SK-N-SH treated with all-trans-retinoic acid at 6 μM for 48 hours (cell line): Measurements from ENCODE around the gene SEMA7A.

ENCODE experiments used
- ATAC-seq: fragments of 200-7000 bp; cut with Tn5 transposase; 3 replicates; pipeline ENCODE4 v1.9.1; 2020; ENCODE audit warnings: mild to moderate bottlenecking, moderate library complexity
- ARNTL ChIP-seq: fragments of 450-650 bp; formaldehyde crosslinking; IDR thresholded peaks from 2 replicates; pipeline ENCODE4 v1.5.0; 2020; ENCODE audit warnings: low read depth, mild to moderate bottlenecking, moderate library complexity, borderline replicate concordance
- BACH2 ChIP-seq: fragments of 250-450 bp; sonication (Bioruptor Pico); IDR thresholded peaks from 2 replicates; pipeline ENCODE4 v1.9.0; 2021; ENCODE audit warnings: mild to moderate bottlenecking, borderline replicate concordance
- CSDC2 ChIP-seq: fragments of 250-450 bp; sonication (Bioruptor Pico); IDR thresholded peaks from 2 replicates; pipeline ENCODE4 v1.5.0; 2020; ENCODE audit warnings: mild to moderate bottlenecking, moderate library complexity
- ESRRG ChIP-seq: fragments of 250-450 bp; sonication (Bioruptor Pico); IDR thresholded peaks from 2 replicates; pipeline ENCODE4 v1.6.1; 2021; ENCODE audit warnings: mild to moderate bottlenecking
- GLIS3 ChIP-seq: fragments of 250-450 bp; sonication (Bioruptor Pico); IDR thresholded peaks from 2 replicates; pipeline ENCODE4 v1.5.0; 2020; ENCODE audit warnings: mild to moderate bottlenecking, moderate library complexity
- ISL1 ChIP-seq: fragments of 250-450 bp; sonication (Bioruptor Pico); IDR thresholded peaks from 2 replicates; pipeline ENCODE4 v2.1.2; 2022; ENCODE audit warnings: mild to moderate bottlenecking, moderate library complexity
- OSR1 ChIP-seq: fragments of 250-450 bp; sonication (Bioruptor Pico); IDR thresholded peaks from 2 replicates; pipeline ENCODE4 v1.8.0; 2022; ENCODE audit warnings: moderate library complexity, mild to moderate bottlenecking, inconsistent platforms
- PPARA ChIP-seq: fragments of 250-450 bp; sonication (Bioruptor Pico); IDR thresholded peaks from 2 replicates; pipeline ENCODE4 v1.5.0; 2020; ENCODE audit warnings: mild to moderate bottlenecking, borderline replicate concordance
- SNAI2 ChIP-seq: fragments of 250-450 bp; sonication (Bioruptor Pico); IDR thresholded peaks from 2 replicates; pipeline ENCODE4 v1.5.0; 2020; ENCODE audit warnings: mild to moderate bottlenecking, moderate library complexity
- TOX ChIP-seq: fragments of 250-450 bp; sonication (Bioruptor Pico); IDR thresholded peaks from 2 replicates; pipeline ENCODE4 v1.8.0; 2021; ENCODE audit warnings: mild to moderate bottlenecking, moderate library complexity, borderline replicate concordance
- ZC3H10 ChIP-seq: fragments of 250-450 bp; sonication (Bioruptor Pico); IDR thresholded peaks from 2 replicates; pipeline ENCODE4 v1.5.1; 2021; ENCODE audit warnings: mild to moderate bottlenecking, moderate library complexity
- ZFP3 ChIP-seq: fragments of 250-450 bp; sonication (Bioruptor Pico); IDR thresholded peaks from 2 replicates; pipeline ENCODE4 v1.5.0; 2020; ENCODE audit warnings: mild to moderate bottlenecking, moderate library complexity
- ZFP30 ChIP-seq: fragments of 450-650 bp; formaldehyde crosslinking; IDR thresholded peaks from 2 replicates; pipeline ENCODE4 v1.5.0; 2022; ENCODE audit warnings: mild to moderate bottlenecking, moderate library complexity
- ZNF565 ChIP-seq: fragments of 450-650 bp; formaldehyde crosslinking; conservative IDR thresholded peaks from 2 replicates; pipeline ENCODE4 v1.5.0; 2020; ENCODE audit warnings: low read depth, mild to moderate bottlenecking, moderate library complexity
- ZNF70 ChIP-seq: fragments of 450-650 bp; formaldehyde crosslinking; IDR thresholded peaks from 2 replicates; pipeline ENCODE4 v1.5.0; 2020; ENCODE audit warnings: mild to moderate bottlenecking, moderate library complexity
- ZNF8 ChIP-seq: fragments of 450-650 bp; formaldehyde crosslinking; IDR thresholded peaks from 2 replicates; pipeline ENCODE4 v1.5.0; 2020; ENCODE audit warnings: mild to moderate bottlenecking, moderate library complexity
- TF ChIP-seq, protein P1 (sequence below): fragments of 250-450 bp; sonication (Bioruptor Pico); IDR thresholded peaks from 2 replicates; pipeline ENCODE4 v1.5.1; 2021; ENCODE audit warnings: mild to moderate bottlenecking, moderate library complexity
- TF ChIP-seq, protein P2 (sequence below): fragments of 250-450 bp; sonication (Bioruptor Pico); IDR thresholded peaks from 2 replicates; pipeline ENCODE4 v1.8.0; 2021; ENCODE audit warnings: low read depth, mild to moderate bottlenecking, moderate library complexity, borderline replicate concordance
- TF ChIP-seq, protein P3 (sequence below): fragments of 250-450 bp; sonication (Bioruptor Pico); IDR thresholded peaks from 2 replicates; pipeline ENCODE4 v1.5.0; 2020; ENCODE audit warnings: mild to moderate bottlenecking, moderate library complexity
- TF ChIP-seq, protein P4 (sequence below): fragments of 250-450 bp; sonication (Bioruptor Pico); IDR thresholded peaks from 2 replicates; pipeline ENCODE4 v1.5.1; 2020; ENCODE audit warnings: low read depth, mild to moderate bottlenecking, moderate library complexity
- TF ChIP-seq, protein P5 (sequence below): fragments of 250-450 bp; sonication (Bioruptor Pico); IDR thresholded peaks from 2 replicates; pipeline ENCODE4 v1.8.0; 2020; ENCODE audit warnings: mild to moderate bottlenecking, moderate library complexity, borderline replicate concordance

SEMA7A gene

DNA sequence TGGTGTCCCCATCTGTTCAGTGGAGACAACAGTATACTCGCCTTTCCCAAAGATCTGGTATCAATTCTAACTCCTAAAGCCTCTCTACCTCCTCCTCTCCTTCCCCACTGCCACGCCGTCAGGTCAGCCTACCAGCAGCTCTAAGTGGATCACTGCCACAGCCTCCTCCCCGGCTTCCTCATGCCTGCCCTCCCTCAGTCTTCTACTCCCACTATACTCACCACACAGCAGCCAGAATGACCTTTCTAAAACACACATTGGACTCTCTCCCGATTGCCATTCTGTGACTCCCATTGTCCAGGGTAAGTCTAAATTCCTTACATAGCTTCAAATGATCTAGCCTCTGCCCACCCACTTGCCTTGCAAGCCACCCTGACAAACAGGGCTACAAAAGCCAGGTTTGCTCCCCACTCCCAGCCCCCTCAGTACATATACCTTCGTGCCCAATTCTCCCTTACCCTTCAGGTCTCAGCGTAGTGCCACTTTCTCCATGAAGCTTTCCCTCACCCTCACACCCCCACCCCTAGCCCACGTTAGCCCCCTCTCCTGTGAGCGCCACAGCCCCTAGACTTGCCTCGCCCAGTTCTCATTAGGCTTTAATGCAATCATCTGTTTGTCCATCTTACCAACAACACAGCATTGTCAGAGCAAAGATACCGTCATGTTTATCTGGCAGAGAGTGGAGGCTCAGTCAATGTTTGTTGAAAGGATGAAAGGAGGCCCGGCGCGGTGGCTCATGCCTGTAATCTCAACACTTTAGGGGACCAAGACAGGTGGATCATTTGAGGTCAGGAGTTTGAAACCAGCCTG, 9.5 kb upstream of the SEMA7A start:
- TF ChIP-seq, protein P1, sequence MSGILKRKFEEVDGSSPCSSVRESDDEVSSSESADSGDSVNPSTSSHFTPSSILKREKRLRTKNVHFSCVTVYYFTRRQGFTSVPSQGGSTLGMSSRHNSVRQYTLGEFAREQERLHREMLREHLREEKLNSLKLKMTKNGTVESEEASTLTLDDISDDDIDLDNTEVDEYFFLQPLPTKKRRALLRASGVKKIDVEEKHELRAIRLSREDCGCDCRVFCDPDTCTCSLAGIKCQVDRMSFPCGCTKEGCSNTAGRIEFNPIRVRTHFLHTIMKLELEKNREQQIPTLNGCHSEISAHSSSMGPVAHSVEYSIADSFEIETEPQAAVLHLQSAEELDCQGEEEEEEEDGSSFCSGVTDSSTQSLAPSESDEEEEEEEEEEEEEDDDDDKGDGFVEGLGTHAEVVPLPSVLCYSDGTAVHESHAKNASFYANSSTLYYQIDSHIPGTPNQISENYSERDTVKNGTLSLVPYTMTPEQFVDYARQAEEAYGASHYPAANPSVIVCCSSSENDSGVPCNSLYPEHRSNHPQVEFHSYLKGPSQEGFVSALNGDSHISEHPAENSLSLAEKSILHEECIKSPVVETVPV: no peak
- TF ChIP-seq ARNTL (CRISPR knock-in tag): no peak
- TF ChIP-seq TOX (CRISPR knock-in tag): no peak
- TF ChIP-seq PPARA: no peak
- TF ChIP-seq, protein P2, sequence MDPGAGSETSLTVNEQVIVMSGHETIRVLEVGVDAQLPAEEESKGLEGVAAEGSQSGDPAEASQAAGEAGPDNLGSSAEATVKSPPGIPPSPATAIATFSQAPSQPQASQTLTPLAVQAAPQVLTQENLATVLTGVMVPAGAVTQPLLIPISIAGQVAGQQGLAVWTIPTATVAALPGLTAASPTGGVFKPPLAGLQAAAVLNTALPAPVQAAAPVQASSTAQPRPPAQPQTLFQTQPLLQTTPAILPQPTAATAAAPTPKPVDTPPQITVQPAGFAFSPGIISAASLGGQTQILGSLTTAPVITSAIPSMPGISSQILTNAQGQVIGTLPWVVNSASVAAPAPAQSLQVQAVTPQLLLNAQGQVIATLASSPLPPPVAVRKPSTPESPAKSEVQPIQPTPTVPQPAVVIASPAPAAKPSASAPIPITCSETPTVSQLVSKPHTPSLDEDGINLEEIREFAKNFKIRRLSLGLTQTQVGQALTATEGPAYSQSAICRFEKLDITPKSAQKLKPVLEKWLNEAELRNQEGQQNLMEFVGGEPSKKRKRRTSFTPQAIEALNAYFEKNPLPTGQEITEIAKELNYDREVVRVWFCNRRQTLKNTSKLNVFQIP: no peak
- TF ChIP-seq, protein P3, sequence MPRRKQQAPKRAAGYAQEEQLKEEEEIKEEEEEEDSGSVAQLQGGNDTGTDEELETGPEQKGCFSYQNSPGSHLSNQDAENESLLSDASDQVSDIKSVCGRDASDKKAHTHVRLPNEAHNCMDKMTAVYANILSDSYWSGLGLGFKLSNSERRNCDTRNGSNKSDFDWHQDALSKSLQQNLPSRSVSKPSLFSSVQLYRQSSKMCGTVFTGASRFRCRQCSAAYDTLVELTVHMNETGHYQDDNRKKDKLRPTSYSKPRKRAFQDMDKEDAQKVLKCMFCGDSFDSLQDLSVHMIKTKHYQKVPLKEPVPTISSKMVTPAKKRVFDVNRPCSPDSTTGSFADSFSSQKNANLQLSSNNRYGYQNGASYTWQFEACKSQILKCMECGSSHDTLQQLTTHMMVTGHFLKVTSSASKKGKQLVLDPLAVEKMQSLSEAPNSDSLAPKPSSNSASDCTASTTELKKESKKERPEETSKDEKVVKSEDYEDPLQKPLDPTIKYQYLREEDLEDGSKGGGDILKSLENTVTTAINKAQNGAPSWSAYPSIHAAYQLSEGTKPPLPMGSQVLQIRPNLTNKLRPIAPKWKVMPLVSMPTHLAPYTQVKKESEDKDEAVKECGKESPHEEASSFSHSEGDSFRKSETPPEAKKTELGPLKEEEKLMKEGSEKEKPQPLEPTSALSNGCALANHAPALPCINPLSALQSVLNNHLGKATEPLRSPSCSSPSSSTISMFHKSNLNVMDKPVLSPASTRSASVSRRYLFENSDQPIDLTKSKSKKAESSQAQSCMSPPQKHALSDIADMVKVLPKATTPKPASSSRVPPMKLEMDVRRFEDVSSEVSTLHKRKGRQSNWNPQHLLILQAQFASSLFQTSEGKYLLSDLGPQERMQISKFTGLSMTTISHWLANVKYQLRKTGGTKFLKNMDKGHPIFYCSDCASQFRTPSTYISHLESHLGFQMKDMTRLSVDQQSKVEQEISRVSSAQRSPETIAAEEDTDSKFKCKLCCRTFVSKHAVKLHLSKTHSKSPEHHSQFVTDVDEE: no peak
- TF ChIP-seq CSDC2 (CRISPR knock-in tag): no peak
- TF ChIP-seq SNAI2 (CRISPR knock-in tag): no peak
- no peak for TF ChIP-seq BACH2
- TF ChIP-seq, protein P4, sequence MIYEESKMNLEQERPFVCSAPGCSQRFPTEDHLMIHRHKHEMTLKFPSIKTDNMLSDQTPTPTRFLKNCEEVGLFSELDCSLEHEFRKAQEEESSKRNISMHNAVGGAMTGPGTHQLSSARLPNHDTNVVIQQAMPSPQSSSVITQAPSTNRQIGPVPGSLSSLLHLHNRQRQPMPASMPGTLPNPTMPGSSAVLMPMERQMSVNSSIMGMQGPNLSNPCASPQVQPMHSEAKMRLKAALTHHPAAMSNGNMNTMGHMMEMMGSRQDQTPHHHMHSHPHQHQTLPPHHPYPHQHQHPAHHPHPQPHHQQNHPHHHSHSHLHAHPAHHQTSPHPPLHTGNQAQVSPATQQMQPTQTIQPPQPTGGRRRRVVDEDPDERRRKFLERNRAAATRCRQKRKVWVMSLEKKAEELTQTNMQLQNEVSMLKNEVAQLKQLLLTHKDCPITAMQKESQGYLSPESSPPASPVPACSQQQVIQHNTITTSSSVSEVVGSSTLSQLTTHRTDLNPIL (CRISPR knock-in tag): no peak
- TF ChIP-seq ESRRG (CRISPR knock-in tag): no peak
- TF ChIP-seq, protein P5, sequence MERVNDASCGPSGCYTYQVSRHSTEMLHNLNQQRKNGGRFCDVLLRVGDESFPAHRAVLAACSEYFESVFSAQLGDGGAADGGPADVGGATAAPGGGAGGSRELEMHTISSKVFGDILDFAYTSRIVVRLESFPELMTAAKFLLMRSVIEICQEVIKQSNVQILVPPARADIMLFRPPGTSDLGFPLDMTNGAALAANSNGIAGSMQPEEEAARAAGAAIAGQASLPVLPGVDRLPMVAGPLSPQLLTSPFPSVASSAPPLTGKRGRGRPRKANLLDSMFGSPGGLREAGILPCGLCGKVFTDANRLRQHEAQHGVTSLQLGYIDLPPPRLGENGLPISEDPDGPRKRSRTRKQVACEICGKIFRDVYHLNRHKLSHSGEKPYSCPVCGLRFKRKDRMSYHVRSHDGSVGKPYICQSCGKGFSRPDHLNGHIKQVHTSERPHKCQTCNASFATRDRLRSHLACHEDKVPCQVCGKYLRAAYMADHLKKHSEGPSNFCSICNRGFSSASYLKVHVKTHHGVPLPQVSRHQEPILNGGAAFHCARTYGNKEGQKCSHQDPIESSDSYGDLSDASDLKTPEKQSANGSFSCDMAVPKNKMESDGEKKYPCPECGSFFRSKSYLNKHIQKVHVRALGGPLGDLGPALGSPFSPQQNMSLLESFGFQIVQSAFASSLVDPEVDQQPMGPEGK (CRISPR knock-in tag): no peak
- ATAC-seq: no peak; the same call in 2 of the 3 replicates

DNA sequence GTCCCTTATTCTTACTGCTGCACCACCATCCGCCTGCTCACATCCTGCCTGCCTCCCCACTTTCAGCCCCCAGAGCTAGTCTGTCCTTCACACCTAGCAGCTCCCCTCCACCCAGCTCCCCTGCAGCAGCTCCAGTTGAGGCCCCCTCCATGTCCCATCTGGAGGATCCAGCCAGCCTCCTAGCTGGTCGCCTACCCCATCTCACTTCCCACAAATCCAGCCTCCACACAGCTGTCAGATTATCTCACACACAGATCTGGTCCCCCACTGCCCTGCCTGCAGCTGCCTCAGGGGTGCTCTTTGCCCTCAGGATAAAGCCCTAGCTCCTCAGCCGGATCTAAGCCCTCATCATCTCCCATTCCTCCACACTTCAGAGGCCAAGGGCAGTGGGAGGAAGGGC, 8.8 kb upstream of the SEMA7A start:
- ATAC-seq: no peak
- no peak for TF ChIP-seq ZFP30
- TF ChIP-seq, protein P3: no peak
- no peak for TF ChIP-seq CSDC2 (CRISPR knock-in tag)
- TF ChIP-seq ISL1 (CRISPR knock-in tag): no peak
- TF ChIP-seq, protein P4 (CRISPR knock-in tag): no peak
- no peak for TF ChIP-seq OSR1 (CRISPR knock-in tag)
- no peak for TF ChIP-seq ZNF565 (CRISPR knock-in tag)
- TF ChIP-seq ZFP3: no peak
- no peak for TF ChIP-seq GLIS3 (CRISPR knock-in tag)
- TF ChIP-seq TOX (CRISPR knock-in tag): no peak
- no peak for TF ChIP-seq BACH2
- no peak for TF ChIP-seq SNAI2 (CRISPR knock-in tag)
- TF ChIP-seq ARNTL (CRISPR knock-in tag): no peak
- TF ChIP-seq ZNF70 (CRISPR knock-in tag): no peak
- TF ChIP-seq, protein P2: no peak
- TF ChIP-seq ZC3H10 (CRISPR knock-in tag): no peak
- no peak for TF ChIP-seq PPARA
- TF ChIP-seq ZNF8 (CRISPR knock-in tag): no peak
- TF ChIP-seq, all 23 proteins: peak for 0
